Fibroblast of skin of right biceps (primary cell): ENCODE data around the gene RASL11B.
A peak's percentile ranks its signal among the peaks of the same experiment; 100 is the strongest.
"Not testable (repeated sequence)": the region's sequence is repeated elsewhere in the genome, so short reads cannot be mapped to it uniquely, and the experiment has no call there.

Experiments
- DNase-seq: peaks from one replicate; pipeline ENCODE4 v3.0.0-alpha.2; 2013

RASL11B gene, protein sequence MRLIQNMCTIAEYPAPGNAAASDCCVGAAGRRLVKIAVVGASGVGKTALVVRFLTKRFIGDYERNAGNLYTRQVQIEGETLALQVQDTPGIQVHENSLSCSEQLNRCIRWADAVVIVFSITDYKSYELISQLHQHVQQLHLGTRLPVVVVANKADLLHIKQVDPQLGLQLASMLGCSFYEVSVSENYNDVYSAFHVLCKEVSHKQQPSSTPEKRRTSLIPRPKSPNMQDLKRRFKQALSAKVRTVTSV

DNA sequence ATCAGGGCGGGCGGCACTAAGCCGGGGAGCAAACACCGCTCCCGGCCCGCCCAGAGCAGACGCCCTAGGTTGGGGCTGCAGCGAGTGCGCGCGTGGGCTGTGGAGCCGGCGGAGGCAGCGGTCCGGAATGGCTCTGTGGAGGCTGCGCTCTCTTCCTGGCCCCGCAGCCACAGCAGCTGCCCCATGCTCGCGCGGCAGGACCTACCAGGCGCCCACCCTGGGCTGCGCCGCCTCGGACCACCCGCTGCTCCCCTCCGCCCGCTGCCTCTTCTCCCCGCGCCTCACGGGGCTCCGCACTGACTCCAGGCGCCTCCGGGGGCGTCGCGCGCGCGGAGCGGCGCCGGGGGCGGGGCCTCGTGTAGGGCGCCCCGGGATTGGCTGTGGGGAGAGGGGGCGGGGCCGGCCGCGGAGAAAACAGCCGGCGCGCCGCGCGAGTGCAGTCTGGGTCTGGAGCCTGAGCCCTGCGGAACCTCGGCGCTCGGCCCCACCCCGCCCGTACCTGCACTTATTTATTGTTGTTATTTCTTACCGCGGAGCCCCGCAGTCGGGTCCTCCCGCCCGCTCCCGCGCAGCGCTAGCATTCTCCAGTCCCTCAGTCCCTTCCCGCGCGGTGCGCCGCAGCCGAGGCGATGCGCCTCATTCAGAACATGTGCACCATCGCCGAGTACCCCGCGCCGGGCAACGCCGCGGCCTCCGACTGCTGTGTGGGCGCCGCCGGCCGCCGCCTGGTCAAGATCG is at the start of gene RASL11B:
RASL11B (plus strand) TSS at position 439 of the 738 bp plus-strand sequence; CDS start at position 630, 191 bp downstream.
- peak; percentile 79 for DNase-seq

GRCh38 chr4:52813546-52813945 is 48.6 kb upstream of the RASL11B start:
- DNase-seq = no peak

GRCh38 chr4:52822583-52822971 is 39.5 kb upstream of the RASL11B start:
- peak; percentile 75 for DNase-seq

- DNase-seq = peak; percentile 73
These were observed 39.0 kb upstream of the RASL11B start for GRCh38 chr4:52822972-52823701.

GRCh38 chr4:52823702-52824092 is 38.4 kb upstream of the RASL11B start:
- DNase-seq = no peak

- DNase-seq = no peak
These were observed 37.9 kb upstream of the RASL11B start for GRCh38 chr4:52824270-52824602.

DNA sequence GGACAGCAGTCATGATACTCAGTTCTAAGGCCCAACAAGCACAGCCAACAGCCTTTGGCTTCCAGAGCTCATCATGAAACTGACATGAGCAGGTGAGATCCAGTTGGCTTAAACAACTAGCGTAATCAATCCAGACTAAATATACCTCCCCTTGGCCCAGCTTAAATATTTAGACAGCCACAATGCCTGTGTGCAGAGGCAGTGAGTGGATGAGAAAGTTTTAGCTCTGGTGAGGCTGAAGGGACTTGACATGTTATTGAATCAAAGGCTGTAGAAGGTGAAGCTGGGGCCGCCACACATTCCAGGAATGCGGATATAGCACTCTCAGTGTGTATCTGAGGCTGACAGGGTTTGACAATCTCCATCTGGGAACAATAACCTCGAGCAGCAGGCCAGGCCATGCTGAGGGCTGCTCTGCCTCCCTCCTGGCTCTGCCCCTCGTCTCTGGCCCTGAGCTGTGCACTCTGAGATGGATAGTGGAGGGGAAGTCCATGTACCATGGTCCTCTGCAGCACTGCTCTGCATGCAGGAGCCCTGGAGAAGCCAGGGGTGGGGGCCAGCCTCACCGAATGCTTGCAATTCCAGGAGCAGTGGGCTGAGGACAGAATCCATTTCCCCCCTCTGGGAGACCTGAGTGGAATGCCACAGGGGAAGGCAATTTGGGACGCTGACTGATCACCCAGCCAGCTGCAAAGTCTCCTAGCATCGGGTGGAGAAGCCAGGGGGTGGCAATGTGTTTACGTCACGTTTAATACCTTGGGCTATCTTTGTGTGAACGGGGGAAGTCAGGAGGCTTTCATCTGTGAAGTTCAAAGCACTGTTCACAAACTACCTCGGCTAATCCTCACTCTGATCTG is 37.3 kb upstream of the RASL11B start:
- peak; percentile 79 for DNase-seq

GRCh38 chr4:52825460-52826090 is 36.5 kb upstream of the RASL11B start:
- DNase-seq = peak; percentile 47

DNA sequence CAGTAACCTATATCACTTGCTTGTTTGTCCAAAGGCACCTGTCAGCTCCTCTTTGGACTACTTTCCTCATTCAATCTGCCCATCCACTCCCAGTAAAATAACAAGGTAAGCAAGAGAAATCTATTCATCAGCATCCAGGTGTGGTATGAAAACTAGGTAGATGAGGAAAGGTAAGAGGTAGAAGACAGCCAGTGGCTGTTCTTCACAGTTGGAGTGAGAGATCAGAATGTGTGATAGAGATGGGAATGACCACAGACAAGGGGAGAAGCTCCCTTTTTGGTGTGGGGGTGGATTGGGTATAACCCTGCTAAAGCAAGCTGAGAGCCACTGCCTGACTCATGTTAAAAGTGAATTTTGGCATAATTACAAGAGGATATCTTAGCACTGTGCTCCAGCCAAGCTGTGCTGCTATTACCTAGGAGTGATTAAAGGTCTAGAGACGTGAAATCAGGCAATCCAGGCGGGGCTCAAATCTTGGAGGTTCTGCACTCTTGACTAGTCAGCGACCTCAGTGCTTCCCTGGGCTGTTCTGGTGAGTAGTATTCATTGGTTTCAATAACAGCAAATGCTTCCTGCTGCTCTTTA is 28.1 kb upstream of the RASL11B start:
- peak; percentile 49 for DNase-seq

GRCh38 chr4:52834641-52835456 is 27.3 kb upstream of the RASL11B start:
- DNase-seq = not testable (repeated sequence)

GRCh38 chr4:52836120-52836519 is 26.0 kb upstream of the RASL11B start:
- DNase-seq = no peak

GRCh38 chr4:52836678-52837077 is 25.4 kb upstream of the RASL11B start:
- DNase-seq = peak; percentile 41

- DNase-seq = peak; percentile 89
These were observed 24.2 kb upstream of the RASL11B start for GRCh38 chr4:52837716-52838558.

GRCh38 chr4:52838729-52839586 is 23.2 kb upstream of the RASL11B start:
- DNase-seq = no peak

GRCh38 chr4:52840531-52841370 is 21.4 kb upstream of the RASL11B start:
- DNase-seq = no peak

DNA sequence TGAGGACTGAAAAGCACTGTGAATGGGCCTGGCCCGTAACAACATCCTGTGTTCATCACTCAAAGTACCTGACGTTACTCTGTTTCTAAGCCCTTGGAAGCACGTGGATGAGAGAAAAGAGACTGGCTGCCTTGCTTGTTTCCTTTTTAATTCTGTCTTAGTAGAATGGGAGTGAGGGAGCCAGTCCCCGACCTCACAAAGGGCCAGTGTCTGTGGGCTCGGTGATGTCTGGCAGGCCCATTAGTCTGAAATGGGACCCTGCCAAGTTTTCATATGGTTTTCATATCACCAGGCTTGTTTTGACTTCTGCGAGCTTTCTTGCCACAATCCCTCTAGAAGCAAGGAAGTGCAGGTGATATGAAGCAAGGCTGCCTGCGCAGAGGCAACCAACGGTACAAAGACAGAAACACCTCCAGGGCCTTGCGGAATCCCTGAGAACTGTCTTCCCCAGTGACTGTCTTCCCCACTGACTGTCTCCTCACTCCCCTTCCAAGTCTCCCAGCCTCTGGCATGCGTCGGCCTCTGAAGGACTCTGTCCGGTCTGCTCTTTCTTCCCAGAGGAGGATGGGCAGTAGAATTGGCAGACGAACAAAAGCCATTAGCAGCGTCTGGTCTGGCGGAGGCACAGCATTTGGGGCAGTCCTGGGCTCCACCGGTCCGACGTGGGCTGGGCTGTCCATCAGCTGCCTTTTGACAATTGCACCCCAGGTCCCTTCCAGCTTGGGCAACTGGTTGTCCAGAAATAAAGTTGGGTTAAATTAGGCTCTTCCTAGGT is 20.2 kb upstream of the RASL11B start:
- no peak for DNase-seq

- DNase-seq = no peak
These were observed 19.3 kb upstream of the RASL11B start for GRCh38 chr4:52842792-52843191.
